Activated CD4-positive, alpha-beta T cell treated with anti-CD3 and anti-CD28 coated beads, Interleukin-2, amount 50 U/mL, for 48 hours (primary cell): ENCODE data around the gene AGMAT.
"Not testable (repeated sequence)": the region's sequence is repeated elsewhere in the genome, so short reads cannot be mapped to it uniquely, and the experiment has no call there.

ENCODE experiments used
- DNase-seq, 2 experiments: peaks; one replicate each; pipeline ENCODE4 v3.0.0-alpha.2; 2020

AGMAT gene

DNA sequence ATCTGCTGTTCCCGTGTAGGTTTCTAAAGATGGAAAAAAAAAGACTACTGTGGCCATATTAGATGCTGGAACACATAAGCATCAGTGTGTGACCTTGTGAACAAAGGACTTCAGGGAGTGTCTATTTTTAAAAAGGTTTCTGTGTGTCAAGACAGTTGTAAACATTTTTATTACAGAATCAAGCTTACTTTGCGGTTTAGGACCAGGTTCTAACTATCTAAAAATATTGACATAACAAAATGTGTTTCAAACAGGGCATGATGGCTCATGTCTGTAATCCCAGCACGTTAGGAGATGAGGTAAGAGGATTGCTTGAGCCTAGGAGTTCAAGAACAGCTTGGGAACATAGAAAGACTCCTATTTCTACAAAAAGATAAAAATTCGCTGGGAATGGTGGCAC, 25.3 kb upstream of the AGMAT start:
- DNase-seq, result no peak

- DNase-seq, result no peak
These were observed 24.8 kb upstream of the AGMAT start for GRCh38 chr1:15609631-15610030.

GRCh38 chr1:15605398-15606383, 20.8 kb upstream of the AGMAT start:
- no peak for DNase-seq

DNA sequence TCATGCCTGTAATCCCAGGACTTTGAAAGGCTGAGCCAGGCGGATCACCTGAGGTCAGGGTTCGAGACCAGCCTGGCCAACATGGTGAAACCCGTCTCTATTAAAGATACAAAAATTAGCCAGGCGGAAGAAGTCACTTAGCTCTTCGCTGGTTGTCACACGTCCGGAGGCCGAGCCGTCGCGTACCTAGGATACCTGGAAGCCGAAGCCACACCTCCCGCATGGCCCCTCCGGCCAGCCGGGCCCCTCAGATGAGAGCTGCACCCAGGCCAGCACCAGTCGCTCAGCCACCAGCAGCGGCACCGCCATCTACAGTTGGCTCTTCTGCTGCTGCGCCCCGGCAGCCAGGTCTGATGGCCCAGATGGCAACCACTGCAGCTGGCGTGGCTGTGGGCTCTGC, 19.5 kb upstream of the AGMAT start:
- DNase-seq, result not testable (repeated sequence)

- not testable (repeated sequence) for DNase-seq
These were observed 19.1 kb upstream of the AGMAT start for GRCh38 chr1:15603966-15604282.

DNA sequence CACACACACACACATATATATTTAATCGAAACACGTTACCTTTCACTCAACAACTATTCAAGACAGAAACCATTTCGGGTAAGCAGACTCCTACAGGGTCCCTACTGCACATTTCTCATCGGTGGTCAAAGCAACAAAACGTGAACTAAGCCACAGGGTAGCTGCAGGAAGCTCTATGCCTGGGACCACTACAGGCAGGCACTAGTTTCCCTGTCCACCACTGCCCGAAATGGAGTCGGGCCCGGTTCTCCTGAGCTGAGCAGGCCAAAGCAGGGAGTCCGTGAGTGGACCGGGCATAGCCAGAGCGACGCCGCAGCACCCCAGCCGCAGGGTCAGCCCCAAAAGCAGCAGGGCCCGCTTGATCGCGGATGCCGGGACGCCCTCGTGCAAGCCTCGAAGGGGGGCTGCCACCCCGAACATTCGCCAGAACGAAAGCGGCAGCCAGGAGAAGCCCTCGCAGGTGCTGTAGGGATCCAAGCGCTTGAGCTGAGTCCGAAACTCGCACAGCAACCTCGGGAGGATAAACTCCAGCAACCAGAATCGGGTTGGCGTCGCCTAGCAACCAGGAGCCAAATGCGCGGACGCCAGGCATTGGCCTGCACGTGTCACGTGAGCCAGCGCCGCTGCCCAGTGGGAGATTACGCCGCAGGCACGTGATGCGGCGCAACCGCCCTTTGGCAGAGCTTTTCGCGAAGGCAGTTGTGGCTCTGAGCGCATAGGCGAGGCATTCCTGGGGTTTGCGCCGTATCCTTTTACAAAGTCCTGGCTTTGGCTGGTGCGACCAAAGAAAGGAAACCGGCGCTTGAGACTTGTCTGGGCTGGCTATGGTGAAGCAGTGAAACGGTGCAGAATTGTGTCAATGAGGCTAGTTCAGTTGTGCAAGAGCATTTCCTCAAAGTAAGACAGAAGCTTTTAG, 18.5 kb upstream of the AGMAT start:
- peak; percentile 90 to 93 for DNase-seq

- DNase-seq, result no peak
These were observed 13.6 kb upstream of the AGMAT start for GRCh38 chr1:15598436-15598835.

GRCh38 chr1:15595809-15596617, 11.2 kb upstream of the AGMAT start:
- no peak for DNase-seq

GRCh38 chr1:15592285-15592684, 7.4 kb upstream of the AGMAT start:
- DNase-seq, result no peak

GRCh38 chr1:15583016-15583706, 1.7 kb downstream of the AGMAT start:
- no peak for DNase-seq

DNA sequence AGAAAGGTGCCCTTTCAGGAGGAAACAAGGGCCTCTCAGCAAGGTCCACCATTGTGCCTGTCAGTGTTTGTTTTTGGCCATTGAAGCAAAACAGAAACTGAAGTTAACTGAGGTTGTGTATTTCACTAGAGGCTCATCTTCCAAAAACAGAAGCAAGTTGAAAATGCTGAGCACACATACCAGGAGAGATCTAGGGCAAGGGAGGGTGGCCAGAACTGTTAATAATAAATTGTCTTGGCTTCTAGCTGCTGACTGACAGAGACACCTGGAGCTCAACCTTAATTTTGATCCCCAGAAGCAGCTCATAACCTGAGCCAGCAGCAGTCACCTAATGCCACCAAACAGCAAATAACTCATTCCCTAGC, 5.2 kb downstream of the AGMAT start:
- DNase-seq, result no peak

GRCh38 chr1:15578921-15579682, 5.7 kb downstream of the AGMAT start:
- peak; percentile 13 to 23 for DNase-seq

- no peak for DNase-seq
These were observed 7.2 kb downstream of the AGMAT start for GRCh38 chr1:15577691-15578090.

- no peak for DNase-seq
These were observed 9.2 kb downstream of the AGMAT start for GRCh38 chr1:15575549-15576150.

GRCh38 chr1:15574741-15575140, 10.1 kb downstream of the AGMAT start:
- DNase-seq, result no peak

- no peak for DNase-seq
These were observed 11.4 kb downstream of the AGMAT start for GRCh38 chr1:15573477-15573876.

DNA sequence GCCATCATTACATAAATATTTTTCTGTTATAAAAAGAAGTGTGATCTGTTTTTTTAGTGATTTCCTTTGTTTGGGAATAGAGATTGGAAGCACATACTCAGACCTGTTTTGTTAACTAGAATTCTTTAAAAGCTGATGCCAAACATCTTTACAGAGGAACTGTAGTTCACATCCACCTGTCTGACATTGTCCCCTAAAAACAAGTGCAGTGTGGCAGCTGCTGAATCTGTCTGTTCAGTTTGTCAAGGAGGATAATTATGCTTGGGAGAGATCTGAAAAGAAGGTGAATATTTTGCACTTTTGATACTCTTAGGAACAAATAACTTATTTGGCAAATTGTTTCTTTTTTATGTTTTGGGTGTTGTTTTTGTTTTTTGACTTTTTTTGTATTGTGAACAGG, 13.6 kb downstream of the AGMAT start:
- DNase-seq, result no peak

DNA sequence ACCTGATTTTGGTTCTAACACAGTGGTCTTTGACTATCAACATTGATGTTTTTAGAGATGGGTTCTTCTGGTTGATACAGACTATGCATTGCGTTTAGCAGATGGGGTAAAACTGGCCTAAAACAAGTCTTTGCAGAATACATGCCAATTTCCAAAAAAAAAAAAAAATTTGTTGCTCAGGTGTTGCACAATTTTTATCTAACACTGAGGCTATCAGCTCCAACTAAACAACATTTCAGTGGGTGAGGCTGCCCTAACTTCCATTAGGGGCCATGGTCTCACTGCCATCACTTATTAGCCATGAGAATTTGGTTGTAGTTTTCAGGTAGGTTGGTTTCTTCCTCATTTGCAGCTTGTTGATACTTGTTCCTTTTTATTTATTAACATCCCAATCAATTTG, 14.0 kb downstream of the AGMAT start:
- no peak for DNase-seq

DNA sequence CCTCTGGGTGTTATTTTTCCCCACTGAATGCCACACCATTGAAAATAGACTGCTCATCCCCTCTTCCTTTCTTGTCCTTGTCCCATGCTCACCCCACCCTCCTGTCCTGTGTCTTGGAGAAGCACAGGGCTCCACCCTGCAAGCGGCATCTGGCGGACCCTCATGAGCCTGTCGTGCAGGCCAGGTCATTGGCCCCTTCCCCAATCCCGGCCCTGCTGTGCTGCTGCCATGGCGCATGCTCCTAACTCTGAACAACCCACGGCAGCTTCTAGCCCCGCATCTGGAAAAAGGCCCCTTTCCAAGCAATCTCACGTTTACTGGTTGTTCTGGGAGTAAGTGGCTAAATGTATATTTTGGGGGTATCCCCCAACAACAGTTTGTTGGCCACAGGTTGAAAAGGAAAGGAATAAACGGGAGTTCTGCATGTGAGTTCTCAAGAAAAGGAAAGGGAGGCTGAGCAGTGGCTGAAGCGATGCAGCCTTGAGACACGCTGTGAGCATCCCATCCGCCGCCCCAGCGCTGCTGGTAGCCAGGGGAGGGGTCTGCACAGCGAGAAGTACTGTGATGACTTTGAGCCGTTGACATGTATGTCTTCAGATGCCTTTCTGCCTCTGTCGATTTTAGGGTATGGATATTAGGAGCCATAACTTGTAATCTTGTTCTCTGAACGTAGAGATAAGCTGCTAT, 16.3 kb downstream of the AGMAT start:
- DNase-seq, result no peak

- DNase-seq, result no peak
These were observed 25.6 kb downstream of the AGMAT start for GRCh38 chr1:15559189-15559810.
